ENCODE data around the gene TEC.

Gene TEC

DNA sequence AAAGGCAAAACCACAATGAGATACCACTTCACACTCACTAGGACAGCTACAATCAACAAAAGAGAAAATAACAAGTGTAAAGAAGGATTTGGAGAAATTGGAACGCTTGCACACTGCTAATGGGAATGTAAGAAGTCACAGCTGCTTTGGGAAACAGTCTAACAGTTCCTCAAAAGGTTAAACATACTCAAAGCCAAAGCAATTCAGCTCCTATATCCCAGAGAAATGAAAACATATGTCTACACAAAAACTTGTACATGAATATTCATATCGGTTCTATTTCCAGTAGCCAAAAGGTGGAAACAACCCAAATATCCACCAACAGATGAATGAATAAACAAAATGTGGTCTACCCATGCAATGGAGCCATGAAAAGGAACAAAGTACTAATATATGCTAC lies 64.0 kb downstream of the TEC start:
- TF ChIP-seq, protein P1, sequence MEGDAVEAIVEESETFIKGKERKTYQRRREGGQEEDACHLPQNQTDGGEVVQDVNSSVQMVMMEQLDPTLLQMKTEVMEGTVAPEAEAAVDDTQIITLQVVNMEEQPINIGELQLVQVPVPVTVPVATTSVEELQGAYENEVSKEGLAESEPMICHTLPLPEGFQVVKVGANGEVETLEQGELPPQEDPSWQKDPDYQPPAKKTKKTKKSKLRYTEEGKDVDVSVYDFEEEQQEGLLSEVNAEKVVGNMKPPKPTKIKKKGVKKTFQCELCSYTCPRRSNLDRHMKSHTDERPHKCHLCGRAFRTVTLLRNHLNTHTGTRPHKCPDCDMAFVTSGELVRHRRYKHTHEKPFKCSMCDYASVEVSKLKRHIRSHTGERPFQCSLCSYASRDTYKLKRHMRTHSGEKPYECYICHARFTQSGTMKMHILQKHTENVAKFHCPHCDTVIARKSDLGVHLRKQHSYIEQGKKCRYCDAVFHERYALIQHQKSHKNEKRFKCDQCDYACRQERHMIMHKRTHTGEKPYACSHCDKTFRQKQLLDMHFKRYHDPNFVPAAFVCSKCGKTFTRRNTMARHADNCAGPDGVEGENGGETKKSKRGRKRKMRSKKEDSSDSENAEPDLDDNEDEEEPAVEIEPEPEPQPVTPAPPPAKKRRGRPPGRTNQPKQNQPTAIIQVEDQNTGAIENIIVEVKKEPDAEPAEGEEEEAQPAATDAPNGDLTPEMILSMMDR (IDR thresholded peaks at IDR 0.05; ENCODE audit: extremely low read depth, missing control alignments) = no peak
- no peak for DNase-seq (ENCODE audit: low spot score)

DNA sequence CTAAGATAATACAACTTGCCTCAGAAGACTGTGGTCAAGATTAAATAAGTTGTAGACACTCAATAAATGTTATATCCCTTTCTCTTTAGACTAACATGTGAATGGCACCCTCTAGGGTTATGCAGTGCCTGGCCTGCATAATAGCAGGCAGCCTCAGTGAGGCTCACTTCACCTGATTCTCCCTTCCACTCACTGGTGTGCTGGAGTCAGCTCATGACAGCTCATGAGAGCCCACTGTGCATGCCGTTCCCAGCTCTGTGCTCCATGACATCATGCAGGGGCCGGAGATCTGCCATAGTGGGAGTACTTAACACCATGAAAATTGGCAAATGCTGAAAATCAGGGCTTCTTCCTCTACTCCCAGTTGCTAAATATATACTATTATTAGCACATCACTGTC lies 64.5 kb downstream of the TEC start:
- no peak for DNase-seq (ENCODE audit: low spot score)

DNA sequence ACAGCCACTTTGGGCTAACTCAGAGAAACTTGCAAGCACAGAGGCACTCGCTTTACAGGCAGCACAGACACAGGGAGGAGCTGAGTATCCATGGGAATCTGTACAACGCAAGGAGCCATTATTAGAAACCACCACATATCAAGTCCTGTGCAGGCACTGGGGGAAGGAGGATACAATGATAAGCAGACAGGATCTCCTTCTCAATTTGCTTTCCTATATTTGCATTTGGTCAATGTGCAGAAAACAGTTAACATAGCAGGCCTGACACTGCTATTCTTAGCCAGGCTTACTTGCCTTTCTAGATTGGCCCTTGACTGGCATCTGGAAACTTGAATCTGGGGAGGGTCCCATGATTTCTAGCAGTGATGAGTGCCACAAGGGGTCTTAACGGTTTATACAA lies 65.8 kb downstream of the TEC start:
- TF ChIP-seq, protein P1 (IDR thresholded peaks at IDR 0.05; ENCODE audit: extremely low read depth, missing control alignments) = no peak
- DNase-seq (ENCODE audit: low spot score) = no peak

More for the DNA sequence above, 64.5 kb downstream of the TEC start:
- TF ChIP-seq, protein P1 (IDR thresholded peaks at IDR 0.05; ENCODE audit: extremely low read depth, missing control alignments) = no peak

DNA sequence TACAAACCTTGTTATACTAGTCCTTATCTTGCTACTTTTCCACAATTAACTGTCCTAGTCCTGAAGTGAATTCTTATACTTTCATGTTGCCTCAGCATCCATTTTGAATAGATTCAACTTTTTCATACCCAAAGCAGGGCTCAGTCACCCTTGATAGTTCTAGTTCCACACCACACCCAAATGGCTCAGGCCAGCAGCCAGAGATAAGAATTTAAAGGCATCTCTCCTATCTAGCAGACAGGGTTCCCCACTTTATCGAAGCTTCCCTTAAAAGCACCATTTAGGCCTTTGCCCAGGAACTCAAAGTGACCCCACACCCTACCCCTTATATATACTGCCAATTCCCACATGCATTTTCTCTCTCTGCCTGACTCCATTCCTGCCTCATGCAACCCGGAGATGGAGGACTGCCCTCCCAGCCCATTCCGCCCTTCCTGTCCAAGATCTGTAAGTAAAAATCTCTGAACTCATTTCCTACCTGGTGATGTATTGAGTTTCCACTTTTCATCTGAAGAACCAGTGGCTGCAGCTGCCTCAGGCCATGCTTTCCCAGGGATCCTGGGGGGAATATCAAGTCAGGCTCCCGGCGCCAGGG lies 71.9 kb downstream of the TEC start:
- DNase-seq (ENCODE audit: low spot score) = no peak
- TF ChIP-seq, protein P1 (IDR thresholded peaks at IDR 0.05; ENCODE audit: extremely low read depth, missing control alignments) = no peak

DNA sequence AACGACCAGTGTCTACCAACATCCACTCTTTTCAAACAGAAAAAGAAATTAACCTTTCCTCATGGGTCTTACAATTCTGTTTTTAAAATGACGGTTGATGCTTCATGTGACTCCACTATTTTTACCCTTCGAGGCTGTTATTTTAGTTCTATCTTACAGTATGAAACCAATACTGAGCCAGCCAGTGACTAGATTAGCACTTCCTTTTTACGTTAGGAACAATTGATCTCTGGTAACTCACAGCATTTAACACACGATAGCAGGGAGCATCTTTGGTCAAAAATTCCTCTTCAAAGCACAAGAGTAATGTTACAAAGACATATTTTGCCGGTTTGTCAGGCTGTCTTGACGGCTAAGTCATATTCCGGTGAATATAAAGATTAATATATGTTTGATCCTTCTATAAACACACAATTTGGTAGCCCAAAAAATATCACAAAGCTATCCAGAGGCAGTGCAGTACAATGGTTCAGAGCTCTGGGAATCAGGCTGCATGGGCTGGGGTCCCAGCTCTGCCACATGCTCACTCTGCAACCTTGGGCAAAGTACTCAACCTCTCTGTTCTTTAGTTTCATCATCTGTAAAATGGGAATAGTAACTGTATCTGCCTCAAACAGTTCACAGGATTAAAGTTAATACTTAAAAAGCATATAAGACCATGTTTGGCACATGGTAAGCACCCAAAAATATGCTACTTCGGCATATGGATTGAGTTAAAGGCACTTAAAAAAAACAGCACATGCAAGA lies 72.7 kb downstream of the TEC start:
- peak; percentile 41 for DNase-seq (ENCODE audit: low spot score)
- TF ChIP-seq, protein P1 (IDR thresholded peaks at IDR 0.05; ENCODE audit: extremely low read depth, missing control alignments) = no peak

DNA sequence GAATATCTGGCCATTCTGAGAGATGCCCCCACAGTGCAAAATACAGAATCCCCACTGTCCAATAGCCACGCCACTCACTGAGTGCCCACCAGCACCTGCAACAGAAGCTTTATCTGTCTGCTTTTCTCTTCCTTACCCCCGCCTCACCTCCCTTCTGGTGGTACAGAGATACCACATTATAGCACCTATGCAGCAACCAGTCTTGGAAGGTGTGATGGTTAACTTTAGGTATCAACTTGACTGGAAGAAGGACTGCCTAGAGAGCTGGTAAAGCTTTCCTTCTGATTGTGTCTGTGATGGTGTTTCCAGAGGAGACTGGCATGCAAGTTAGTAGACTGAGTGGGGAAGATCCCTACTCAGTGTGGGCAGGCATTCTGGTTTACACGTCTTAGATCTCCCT lies 73.8 kb downstream of the TEC start:
- no peak for DNase-seq (ENCODE audit: low spot score)
- TF ChIP-seq, protein P1 (IDR thresholded peaks at IDR 0.05; ENCODE audit: extremely low read depth, missing control alignments) = no peak

DNA sequence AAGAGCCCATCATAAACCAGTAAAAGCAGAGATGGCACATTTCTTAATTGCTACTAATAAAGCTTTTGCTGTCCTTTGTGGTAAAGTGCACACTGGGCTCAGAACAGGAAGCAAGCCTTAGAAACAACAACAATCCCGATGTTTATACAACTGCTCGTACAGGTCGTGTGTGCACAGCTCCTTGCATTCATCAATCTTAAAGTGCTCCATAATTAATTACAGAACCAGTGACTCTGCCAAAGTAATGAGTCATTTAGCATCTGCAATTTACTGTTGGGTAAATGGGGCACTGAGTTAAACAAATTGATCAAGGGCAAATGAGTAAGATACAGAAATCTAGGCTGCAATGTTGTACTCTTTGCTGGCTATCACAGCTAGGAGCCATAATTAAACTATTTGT lies 74.3 kb downstream of the TEC start:
- DNase-seq (ENCODE audit: low spot score) = no peak
- TF ChIP-seq, protein P1 (IDR thresholded peaks at IDR 0.05; ENCODE audit: extremely low read depth, missing control alignments) = no peak

Data from GM20000 (cell line).